HG02571 (cell line): ENCODE measurements around the gene CLEC18B.
"Not testable (repeated sequence)": the region's sequence is repeated elsewhere in the genome, so short reads cannot be mapped to it uniquely, and the experiment has no call there.

Experiments
- ATAC-seq: cut with Tn5 transposase; IDR thresholded peaks from one replicate; pipeline ENCODE4 v1.9.1; 2021; ENCODE audit warnings: mild to moderate bottlenecking, moderate library complexity; ENCODE audit not compliant: unreplicated experiment

CLEC18B gene

GRCh38 chr16:74420612-74421481, at the start of gene CLEC18B:
Gene CLEC18B (minus strand): TSS chr16:74421478. CDS start chr16:74421270, 208 bp downstream.
- ATAC-seq, result not testable (repeated sequence)

- no peak for ATAC-seq
Measured at GRCh38 chr16:74469946-74470478, 48.7 kb upstream of the CLEC18B start.

- ATAC-seq, result no peak
Measured at GRCh38 chr16:74468807-74469525, 47.7 kb upstream of the CLEC18B start.

- ATAC-seq, result no peak
Measured at GRCh38 chr16:74466872-74467271, 45.6 kb upstream of the CLEC18B start.

- ATAC-seq, result no peak
Measured at GRCh38 chr16:74465851-74466685, 44.8 kb upstream of the CLEC18B start.

- ATAC-seq, result no peak
Measured at GRCh38 chr16:74465281-74465680, 44.0 kb upstream of the CLEC18B start.

GRCh38 chr16:74463888-74464287, 42.6 kb upstream of the CLEC18B start:
- ATAC-seq, result no peak

GRCh38 chr16:74462361-74462760, 41.1 kb upstream of the CLEC18B start:
- ATAC-seq, result no peak

- no peak for ATAC-seq
Measured at GRCh38 chr16:74461826-74462225, 40.5 kb upstream of the CLEC18B start.

GRCh38 chr16:74460542-74460941, 39.3 kb upstream of the CLEC18B start:
- no peak for ATAC-seq

GRCh38 chr16:74456290-74456625, 35.0 kb upstream of the CLEC18B start:
- no peak for ATAC-seq

GRCh38 chr16:74455619-74456289, 34.5 kb upstream of the CLEC18B start:
- no peak for ATAC-seq

GRCh38 chr16:74455213-74455612, 33.9 kb upstream of the CLEC18B start:
- ATAC-seq, result no peak

- peak; percentile 61 for ATAC-seq
Measured at GRCh38 chr16:74451951-74452758, 30.9 kb upstream of the CLEC18B start.

- ATAC-seq, result no peak
Measured at GRCh38 chr16:74450967-74451760, 29.9 kb upstream of the CLEC18B start.

GRCh38 chr16:74450236-74450635, 29.0 kb upstream of the CLEC18B start:
- ATAC-seq, result no peak

- no peak for ATAC-seq
Measured at GRCh38 chr16:74449470-74449869, 28.2 kb upstream of the CLEC18B start.

GRCh38 chr16:74448990-74449389, 27.7 kb upstream of the CLEC18B start:
- ATAC-seq, result no peak

GRCh38 chr16:74447578-74447977, 26.3 kb upstream of the CLEC18B start:
- ATAC-seq, result no peak
